GM23338 (cell line): ENCODE data around the gene CENPS. TPM values are rescaled to one million over a fixed set of nuclear protein-coding genes. Genes with fewer than 3 reads are reported as not detected.

ENCODE experiments used
- ATAC-seq: fragments of 200-7000 bp; cut with Tn5 transposase; 3 replicates; pipeline ENCODE4 v1.9.1; 2020
- DNase-seq: peaks from one replicate; pipeline ENCODE4 v3.0.0-alpha.2; 2015; ENCODE audit warnings: low spot score
- H2AFZ ChIP-seq: fragments of 200-600 bp; sonication (generic); 2 replicates; pipeline ENCODE4 v1.8.0; 2016; ENCODE audit warnings: antibody characterized with exemption, mild to moderate bottlenecking, moderate library complexity
- H3F3A ChIP-seq: fragments of 200-600 bp; sonication (generic); replicated peaks from 2 replicates; pipeline ENCODE4 v1.8.0; 2017; ENCODE audit warnings: antibody characterized with exemption, mixed run types, low read depth
- H3K27ac ChIP-seq: fragments of 200-600 bp; sonication (generic); 2 replicates; pipeline ENCODE4 v1.6.1; 2016; ENCODE audit warnings: low read depth
- H3K27me3 ChIP-seq: fragments of 200-600 bp; sonication (generic); 2 replicates; pipeline ENCODE4 v1.8.0; 2016; ENCODE audit warnings: mild to moderate bottlenecking, mixed run types, moderate library complexity; ENCODE audit not compliant: insufficient read depth
- H3K36me3 ChIP-seq: fragments of 200-600 bp; sonication (generic); 2 replicates; pipeline ENCODE4 v1.8.0; 2016; ENCODE audit warnings: mild to moderate bottlenecking; ENCODE audit not compliant: insufficient read depth
- H3K4me1 ChIP-seq: fragments of 200-600 bp; sonication (generic); 2 replicates; pipeline ENCODE4 v1.8.0; 2016; ENCODE audit warnings: mild to moderate bottlenecking, moderate library complexity; ENCODE audit not compliant: insufficient read depth
- H3K4me2 ChIP-seq: fragments of 200-600 bp; sonication (generic); 2 replicates; pipeline ENCODE4 v1.7.1; 2017; ENCODE audit warnings: mixed run types
- H3K4me3 ChIP-seq: fragments of 200-600 bp; sonication (generic); 2 replicates; pipeline ENCODE4 v1.6.1; 2016; ENCODE audit warnings: mixed run types
- H3K79me2 ChIP-seq: fragments of 200-600 bp; sonication (generic); replicated peaks from 2 replicates; pipeline ENCODE4 v1.8.0; 2017; ENCODE audit warnings: mild to moderate bottlenecking; ENCODE audit not compliant: insufficient read depth
- H3K9me2 ChIP-seq: fragments of 200-600 bp; sonication (generic); 2 replicates; pipeline ENCODE4 v1.8.0; 2017; ENCODE audit not compliant: insufficient read depth
- H4K20me1 ChIP-seq: fragments of 200-600 bp; sonication (generic); replicated peaks from 2 replicates; pipeline ENCODE4 v1.8.0; 2017; ENCODE audit warnings: mild to moderate bottlenecking; ENCODE audit not compliant: insufficient read depth
- H3K27ac Mint-ChIP-seq: 2 replicates; pipeline ENCODE4 v1.8.0; 2020; ENCODE audit warnings: inconsistent platforms, mild to moderate bottlenecking, moderate library complexity, mixed read lengths
- H3K27me3 Mint-ChIP-seq: 3 replicates; pipeline ENCODE4 v1.8.0; 2022; ENCODE audit warnings: low read depth, mild to moderate bottlenecking, moderate library complexity, mixed read lengths, inconsistent platforms; ENCODE audit not compliant: insufficient read depth, poor library complexity
- H3K36me3 Mint-ChIP-seq: 3 replicates; pipeline ENCODE4 v1.8.0; 2021; ENCODE audit warnings: low read depth, mild to moderate bottlenecking, inconsistent platforms, moderate library complexity, mixed read lengths
- H3K4me1 Mint-ChIP-seq: 3 replicates; pipeline ENCODE4 v1.8.0; 2020; ENCODE audit warnings: mild to moderate bottlenecking, inconsistent platforms, mixed read lengths
- H3K4me3 Mint-ChIP-seq: 3 replicates; pipeline ENCODE4 v1.8.0; 2021; ENCODE audit warnings: moderate library complexity, mild to moderate bottlenecking, inconsistent platforms, mixed read lengths
- H3K9me3 Mint-ChIP-seq: 3 replicates; pipeline ENCODE4 v1.8.0; 2020; ENCODE audit warnings: moderate library complexity, mild to moderate bottlenecking, inconsistent platforms, mixed read lengths
- CREB1 ChIP-seq: fragments of 250-450 bp; sonication (Bioruptor Pico); IDR thresholded peaks from 2 replicates; pipeline ENCODE4 v1.5.0; 2020; ENCODE audit warnings: low read depth, mild to moderate bottlenecking, moderate library complexity
- EZH2 ChIP-seq: fragments of 200-600 bp; sonication (generic); IDR thresholded peaks from one replicate; pipeline ENCODE4 v1.8.0; 2017; ENCODE audit warnings: antibody characterized with exemption, mild to moderate bottlenecking, low read depth; ENCODE audit not compliant: unreplicated experiment
- JUNB ChIP-seq: IDR thresholded peaks from one replicate; pipeline ENCODE4 v1.6.1; 2016; ENCODE audit warnings: antibody characterized with exemption; ENCODE audit not compliant: unreplicated experiment
- NANOG ChIP-seq: IDR thresholded peaks from 2 replicates; pipeline ENCODE4 v1.6.1; 2016; ENCODE audit warnings: antibody characterized with exemption, borderline replicate concordance
- POLR2AphosphoS5 ChIP-seq: IDR thresholded peaks from 2 replicates; pipeline ENCODE4 v1.6.1; 2016; ENCODE audit warnings: antibody characterized with exemption, low read depth
- ZNF114 ChIP-seq: fragments of 250-450 bp; sonication (Bioruptor Pico); IDR thresholded peaks from 2 replicates; pipeline ENCODE4 v1.5.0; 2020; ENCODE audit warnings: mild to moderate bottlenecking, moderate library complexity
- ZNF331 ChIP-seq: fragments of 250-450 bp; sonication (Bioruptor Pico); IDR thresholded peaks from 2 replicates; pipeline ENCODE4 v1.5.0; 2020; ENCODE audit warnings: low read depth, mild to moderate bottlenecking, moderate library complexity
- polyA plus RNA-seq: library from polyadenylated mRNA; unstranded; fragments of >200 nt; fragmentation: Nextera tagmentation; extraction: Ambion mirVana; gene quantifications from 2 replicates; pipeline ENCODE4 v1.2.1, GENCODE V29; 2016
- total RNA-seq: library from RNA; depleted of rRNA; stranded (reverse); fragments of >200 nt; shearing (Covaris generic); gene quantifications from 2 replicates; pipeline ENCODE4 v1.2.3, GENCODE V29; 2014
- TF ChIP-seq, protein P1 (sequence below), 2 experiments: fragments of 200-600 bp in 1 of 2; sonication (generic) in 1 of 2; conservative IDR thresholded peaks; 2 replicates each; pipeline versions ENCODE4 v1.5.1 to v1.6.1; 2016 to 2017; ENCODE audit warnings: antibody characterized with exemption in 2 of 2, low read depth in 2 of 2, mild to moderate bottlenecking in 2 of 2, moderate library complexity in 1 of 2
- TF ChIP-seq, protein P2 (sequence below): fragments of 250-450 bp; sonication (Bioruptor Pico); IDR thresholded peaks from 2 replicates; pipeline ENCODE4 v1.5.0; 2020; ENCODE audit warnings: mild to moderate bottlenecking, moderate library complexity

The CENPS gene
- total and polyA plus RNA-seq, 2 experiments from 2014 or later: 4.7 to 31.3 TPM

- peak overlapping the region; percentile 96 for H3K4me3 Mint-ChIP-seq
- Histone ChIP-seq H4K20me1 (peaks cover 28% of the 10 kb centered on the region), H3K4me2 (peak overlapping the region; percentile 99), H3K79me2 (peaks cover 34% of the 10 kb centered on the region), H3F3A (peaks cover 16% of the 10 kb centered on the region), H3K4me1 (peaks cover 12% of the 10 kb centered on the region), H3K27ac (peak overlapping the region; percentile 33; the same call in 1 of the 2 replicates), H3K9me2 (no peaks in the 10 kb centered on the region), H3K4me3 (peak overlapping the region; percentile 98), H2AFZ (peak overlapping the region; percentile 88), H3K36me3 (peaks cover 23% of the 10 kb centered on the region), H3K27me3 (no peaks in the 10 kb centered on the region)
- no peak for TF ChIP-seq ZNF331 (CRISPR knock-in tag)
- TF ChIP-seq, protein P1, sequence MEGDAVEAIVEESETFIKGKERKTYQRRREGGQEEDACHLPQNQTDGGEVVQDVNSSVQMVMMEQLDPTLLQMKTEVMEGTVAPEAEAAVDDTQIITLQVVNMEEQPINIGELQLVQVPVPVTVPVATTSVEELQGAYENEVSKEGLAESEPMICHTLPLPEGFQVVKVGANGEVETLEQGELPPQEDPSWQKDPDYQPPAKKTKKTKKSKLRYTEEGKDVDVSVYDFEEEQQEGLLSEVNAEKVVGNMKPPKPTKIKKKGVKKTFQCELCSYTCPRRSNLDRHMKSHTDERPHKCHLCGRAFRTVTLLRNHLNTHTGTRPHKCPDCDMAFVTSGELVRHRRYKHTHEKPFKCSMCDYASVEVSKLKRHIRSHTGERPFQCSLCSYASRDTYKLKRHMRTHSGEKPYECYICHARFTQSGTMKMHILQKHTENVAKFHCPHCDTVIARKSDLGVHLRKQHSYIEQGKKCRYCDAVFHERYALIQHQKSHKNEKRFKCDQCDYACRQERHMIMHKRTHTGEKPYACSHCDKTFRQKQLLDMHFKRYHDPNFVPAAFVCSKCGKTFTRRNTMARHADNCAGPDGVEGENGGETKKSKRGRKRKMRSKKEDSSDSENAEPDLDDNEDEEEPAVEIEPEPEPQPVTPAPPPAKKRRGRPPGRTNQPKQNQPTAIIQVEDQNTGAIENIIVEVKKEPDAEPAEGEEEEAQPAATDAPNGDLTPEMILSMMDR (conservative IDR thresholded peaks at IDR 0.05; ENCODE audit: low read depth in 2 of 2): no peak
- TF ChIP-seq ZNF114 (CRISPR knock-in tag): no peak
- no peak for TF ChIP-seq CREB1 (CRISPR knock-in tag)
- peaks cover 7% of the 10 kb centered on the region for H3K9me3 Mint-ChIP-seq
- peaks cover 1% of the 10 kb centered on the region for H3K27me3 Mint-ChIP-seq
- H3K36me3 Mint-ChIP-seq: peaks cover 48% of the 10 kb centered on the region
- 0 out of 2 replicates have a peak overlapping the region, but pooled peaks have one; percentile 60 for H3K27ac Mint-ChIP-seq
- DNase-seq (no peak), ATAC-seq (peak; percentile 68)
- H3K4me1 Mint-ChIP-seq: peaks cover 13% of the 10 kb centered on the region
Observed at GRCh38 chr1:10398278-10398733, 31.9 kb upstream of the CENPS start.

DNA sequence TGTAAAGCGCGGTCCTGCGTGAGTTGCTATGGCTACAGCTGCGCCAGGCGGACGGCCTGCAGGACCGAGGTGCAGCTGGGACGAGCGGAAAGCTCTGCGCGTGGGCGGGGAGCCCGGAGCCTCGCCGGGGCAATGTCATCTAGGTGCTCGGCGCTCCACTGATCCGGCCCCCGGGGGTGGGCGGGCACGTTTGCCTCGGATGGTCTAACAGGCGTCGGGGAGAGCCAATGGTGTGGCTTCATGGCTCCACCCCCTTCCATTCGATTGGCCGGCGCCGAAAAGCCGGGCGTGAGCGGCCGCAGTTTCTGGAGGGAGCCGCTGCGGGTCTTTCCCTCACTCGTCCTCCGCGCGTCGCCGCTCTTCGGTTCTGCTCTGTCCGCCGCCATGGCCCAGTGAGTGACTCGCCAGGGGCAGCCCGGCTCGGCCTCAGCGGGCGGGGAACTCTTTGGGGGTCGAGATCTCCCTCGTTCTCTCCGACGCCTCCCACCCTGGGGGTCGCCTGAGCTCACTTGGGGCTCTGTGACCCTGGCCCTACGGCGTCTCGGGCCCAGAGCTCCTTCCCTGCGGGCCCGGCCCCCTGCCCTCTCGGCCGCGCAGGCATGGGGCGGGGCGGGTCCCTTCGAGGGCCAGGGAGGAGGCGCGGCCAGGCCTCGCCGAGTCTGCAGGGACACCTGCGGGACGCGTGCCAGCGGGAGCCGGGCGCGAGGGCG is 31.3 kb upstream of the CENPS start, which contains the start of gene PGD:
Gene PGD, plus strand, starts transcription at position 331 of the 710 bp plus-strand sequence. Its CDS starts 54 bp downstream, at position 385.
- peaks cover 38% of the 10 kb centered on the region for H3K79me2 ChIP-seq
- peak; percentile 99 for DNase-seq
- H3K4me2 ChIP-seq: peak within 1 kb of the TSS; percentile 99
- H3K36me3 ChIP-seq: peaks cover 29% of the 10 kb centered on the region
- H3F3A ChIP-seq: peaks cover 20% of the 10 kb centered on the region
- no peaks in the 10 kb centered on the region for H3K27me3 ChIP-seq
- H3K4me1 ChIP-seq: peaks cover 12% of the 10 kb centered on the region
- Mint-ChIP-seq H3K27ac (peak within 1 kb of the TSS; percentile 88), H3K4me3 (peak within 1 kb of the TSS; percentile 96), H3K36me3 (peaks cover 52% of the 10 kb centered on the region), H3K4me1 (peaks cover 13% of the 10 kb centered on the region), H3K9me3 (peaks cover 4% of the 10 kb centered on the region; the same call in 2 of the 3 replicates), H3K27me3 (peaks cover 1% of the 10 kb centered on the region)
- H3K27ac ChIP-seq: peak within 1 kb of the TSS; percentile 91
- peak; percentile 91 for ATAC-seq
- H2AFZ ChIP-seq: peak within 1 kb of the TSS; percentile 88
- peak within 1 kb of the TSS; percentile 98 for H3K4me3 ChIP-seq
- H4K20me1 ChIP-seq: peaks cover 33% of the 10 kb centered on the region
- no peaks in the 10 kb centered on the region for H3K9me2 ChIP-seq
- TF ChIP-seq, protein P2, sequence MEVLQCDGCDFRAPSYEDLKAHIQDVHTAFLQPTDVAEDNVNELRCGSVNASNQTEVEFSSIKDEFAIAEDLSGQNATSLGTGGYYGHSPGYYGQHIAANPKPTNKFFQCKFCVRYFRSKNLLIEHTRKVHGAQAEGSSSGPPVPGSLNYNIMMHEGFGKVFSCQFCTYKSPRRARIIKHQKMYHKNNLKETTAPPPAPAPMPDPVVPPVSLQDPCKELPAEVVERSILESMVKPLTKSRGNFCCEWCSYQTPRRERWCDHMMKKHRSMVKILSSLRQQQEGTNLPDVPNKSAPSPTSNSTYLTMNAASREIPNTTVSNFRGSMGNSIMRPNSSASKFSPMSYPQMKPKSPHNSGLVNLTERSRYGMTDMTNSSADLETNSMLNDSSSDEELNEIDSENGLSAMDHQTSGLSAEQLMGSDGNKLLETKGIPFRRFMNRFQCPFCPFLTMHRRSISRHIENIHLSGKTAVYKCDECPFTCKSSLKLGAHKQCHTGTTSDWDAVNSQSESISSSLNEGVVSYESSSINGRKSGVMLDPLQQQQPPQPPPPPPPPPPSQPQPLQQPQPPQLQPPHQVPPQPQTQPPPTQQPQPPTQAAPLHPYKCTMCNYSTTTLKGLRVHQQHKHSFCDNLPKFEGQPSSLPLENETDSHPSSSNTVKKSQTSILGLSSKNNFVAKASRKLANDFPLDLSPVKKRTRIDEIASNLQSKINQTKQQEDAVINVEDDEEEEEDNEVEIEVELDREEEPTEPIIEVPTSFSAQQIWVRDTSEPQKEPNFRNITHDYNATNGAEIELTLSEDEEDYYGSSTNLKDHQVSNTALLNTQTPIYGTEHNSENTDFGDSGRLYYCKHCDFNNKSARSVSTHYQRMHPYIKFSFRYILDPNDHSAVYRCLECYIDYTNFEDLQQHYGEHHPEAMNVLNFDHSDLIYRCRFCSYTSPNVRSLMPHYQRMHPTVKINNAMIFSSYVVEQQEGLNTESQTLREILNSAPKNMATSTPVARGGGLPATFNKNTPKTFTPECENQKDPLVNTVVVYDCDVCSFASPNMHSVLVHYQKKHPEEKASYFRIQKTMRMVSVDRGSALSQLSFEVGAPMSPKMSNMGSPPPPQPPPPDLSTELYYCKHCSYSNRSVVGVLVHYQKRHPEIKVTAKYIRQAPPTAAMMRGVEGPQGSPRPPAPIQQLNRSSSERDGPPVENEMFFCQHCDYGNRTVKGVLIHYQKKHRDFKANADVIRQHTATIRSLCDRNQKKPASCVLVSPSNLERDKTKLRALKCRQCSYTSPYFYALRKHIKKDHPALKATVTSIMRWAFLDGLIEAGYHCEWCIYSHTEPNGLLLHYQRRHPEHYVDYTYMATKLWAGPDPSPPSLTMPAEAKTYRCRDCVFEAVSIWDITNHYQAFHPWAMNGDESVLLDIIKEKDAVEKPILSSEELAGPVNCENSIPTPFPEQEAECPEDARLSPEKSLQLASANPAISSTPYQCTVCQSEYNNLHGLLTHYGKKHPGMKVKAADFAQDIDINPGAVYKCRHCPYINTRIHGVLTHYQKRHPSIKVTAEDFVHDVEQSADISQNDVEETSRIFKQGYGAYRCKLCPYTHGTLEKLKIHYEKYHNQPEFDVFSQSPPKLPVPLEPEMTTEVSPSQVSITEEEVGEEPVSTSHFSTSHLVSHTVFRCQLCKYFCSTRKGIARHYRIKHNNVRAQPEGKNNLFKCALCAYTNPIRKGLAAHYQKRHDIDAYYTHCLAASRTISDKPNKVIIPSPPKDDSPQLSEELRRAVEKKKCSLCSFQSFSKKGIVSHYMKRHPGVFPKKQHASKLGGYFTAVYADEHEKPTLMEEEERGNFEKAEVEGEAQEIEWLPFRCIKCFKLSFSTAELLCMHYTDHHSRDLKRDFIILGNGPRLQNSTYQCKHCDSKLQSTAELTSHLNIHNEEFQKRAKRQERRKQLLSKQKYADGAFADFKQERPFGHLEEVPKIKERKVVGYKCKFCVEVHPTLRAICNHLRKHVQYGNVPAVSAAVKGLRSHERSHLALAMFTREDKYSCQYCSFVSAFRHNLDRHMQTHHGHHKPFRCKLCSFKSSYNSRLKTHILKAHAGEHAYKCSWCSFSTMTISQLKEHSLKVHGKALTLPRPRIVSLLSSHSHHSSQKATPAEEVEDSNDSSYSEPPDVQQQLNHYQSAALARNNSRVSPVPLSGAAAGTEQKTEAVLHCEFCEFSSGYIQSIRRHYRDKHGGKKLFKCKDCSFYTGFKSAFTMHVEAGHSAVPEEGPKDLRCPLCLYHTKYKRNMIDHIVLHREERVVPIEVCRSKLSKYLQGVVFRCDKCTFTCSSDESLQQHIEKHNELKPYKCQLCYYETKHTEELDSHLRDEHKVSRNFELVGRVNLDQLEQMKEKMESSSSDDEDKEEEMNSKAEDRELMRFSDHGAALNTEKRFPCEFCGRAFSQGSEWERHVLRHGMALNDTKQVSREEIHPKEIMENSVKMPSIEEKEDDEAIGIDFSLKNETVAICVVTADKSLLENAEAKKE (CRISPR knock-in tag): no peak
- TF ChIP-seq, protein P1 (conservative IDR thresholded peaks at IDR 0.05; ENCODE audit: low read depth in 2 of 2): no peak
- no peak for TF ChIP-seq NANOG
- TF ChIP-seq EZH2: no peak
- no peak for TF ChIP-seq JUNB
- peak; percentile 75 for TF ChIP-seq CREB1 (CRISPR knock-in tag)
- TF ChIP-seq ZNF114 (CRISPR knock-in tag): no peak
- TF ChIP-seq ZNF331 (CRISPR knock-in tag): no peak
- peak; percentile 96 for TF ChIP-seq POLR2AphosphoS5
